ENCODE data around the gene TLR2. TPM values are rescaled to one million over a fixed set of nuclear protein-coding genes. Genes with fewer than 3 reads are reported as not detected.
A peak's percentile ranks its signal among the peaks of the same experiment; 100 is the strongest.

The TLR2 gene
- polyA plus RNA-seq, 1 donor (not counting 4 experiments of a cell fraction or from before 2014, with no cell fraction given) = 1.8 TPM

DNA sequence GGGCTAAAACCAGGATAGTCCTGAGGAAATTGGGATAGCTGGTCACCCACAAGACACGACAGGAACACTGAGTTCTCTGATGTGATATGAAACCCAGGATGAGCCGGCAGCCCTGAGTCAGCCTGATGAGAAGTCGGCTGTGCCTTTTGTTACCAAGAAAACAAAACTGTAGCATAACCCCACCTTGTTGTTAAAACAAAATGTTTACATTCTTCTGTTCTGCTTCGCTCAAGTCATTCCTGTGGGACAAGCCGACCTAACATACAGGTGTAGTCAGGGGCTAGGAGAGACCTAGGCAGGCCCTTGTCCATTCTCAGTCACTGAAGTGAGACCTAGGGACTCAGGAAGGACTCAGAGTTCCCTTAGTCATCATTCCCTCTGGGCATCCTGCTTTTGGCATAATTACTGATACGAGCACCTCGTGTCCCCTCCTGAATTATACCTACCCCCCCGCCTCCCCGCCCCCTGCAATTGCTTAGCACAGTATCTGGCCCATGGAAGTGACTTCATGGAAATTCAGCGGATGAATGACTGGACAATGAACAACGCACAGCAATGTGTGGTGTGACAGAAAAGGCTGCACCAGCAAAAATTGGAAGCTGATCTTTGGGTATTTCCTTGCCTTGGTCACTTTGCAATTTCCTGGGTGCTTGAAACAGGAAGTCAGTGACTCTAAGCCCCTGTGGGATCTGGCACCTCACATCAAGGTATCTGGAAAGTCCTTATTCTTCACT lies 31.9 kb upstream of the TLR2 start:
- dilution Hi-C loops (cut with MboI; ENCODE audit: extremely low pct_ligation_motif_present, low sequenced_read_pairs) = no loop called here
- peak overlapping the region; percentile 52 for H3K4me2 ChIP-seq (ENCODE audit: control insufficient read depth, extremely low read depth, insufficient read depth, low read depth, low read length)
- no peak for DNase-seq (ENCODE audit: low read depth, low spot score)

DNA sequence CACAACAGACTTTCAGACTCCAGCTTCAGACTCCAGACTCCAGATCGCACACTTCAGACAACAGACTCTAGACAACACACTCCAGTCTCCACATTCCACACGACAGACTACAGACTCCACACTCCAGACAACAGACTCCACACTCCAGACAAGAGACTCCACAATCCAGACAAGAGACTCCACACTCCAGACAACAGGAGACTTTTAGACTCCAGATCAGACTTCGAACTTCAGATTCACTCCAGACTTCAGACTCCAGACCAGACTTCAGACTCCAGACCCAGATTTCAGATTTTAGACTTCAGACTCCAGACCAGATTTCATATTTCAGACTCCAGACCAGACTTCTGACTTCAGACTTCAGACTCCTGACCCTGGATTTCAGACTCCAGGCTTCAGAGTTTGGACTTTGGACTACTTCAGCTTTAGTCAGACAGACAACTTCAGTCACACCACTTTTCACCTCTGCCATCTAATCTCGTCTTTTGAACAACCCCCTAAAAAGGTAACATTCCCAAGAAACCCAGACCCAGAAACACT lies 29.0 kb upstream of the TLR2 start:
- Histone ChIP-seq H3K9me3 (ENCODE audit: control insufficient read depth, low read depth, low read length) (no peaks in the 10 kb centered on the region), H3K27ac (ENCODE audit: control insufficient read depth, insufficient read depth, low read length) (no peak overlapping the region), H3K4me1 (ENCODE audit: control insufficient read depth, extremely low read depth, insufficient read depth, low read length) (peaks cover 10% of the 10 kb centered on the region), H4K20me1 (ENCODE audit: control insufficient read depth, extremely low read depth, insufficient read depth, low read length) (no peaks in the 10 kb centered on the region), H3K9ac (ENCODE audit: control insufficient read depth, extremely low read depth, insufficient read depth, low read length) (no peak overlapping the region), H3K36me3 (ENCODE audit: control insufficient read depth in 2 of 2, extremely low read depth in 1 of 2, insufficient read depth in 2 of 2, low read length in 2 of 2) (no peaks in the 10 kb centered on the region), H2AFZ (ENCODE audit: control insufficient read depth, low read length) (no peak overlapping the region), H3K27me3 (ENCODE audit: control insufficient read depth, extremely low read depth, insufficient read depth, low read length) (no peaks in the 10 kb centered on the region), H3K4me3 (ENCODE audit: control insufficient read depth in 2 of 3, extremely low read depth in 1 of 3, insufficient read depth in 2 of 3, low read depth in 1 of 3, low read length in 3 of 3) (no peak overlapping the region), H3K79me2 (ENCODE audit: control insufficient read depth, insufficient read depth, low read length) (no peaks in the 10 kb centered on the region), H3K9me1 (ENCODE audit: control insufficient read depth, extremely low read depth, insufficient read depth, low read length) (no peaks in the 10 kb centered on the region), H3K4me2 (ENCODE audit: control insufficient read depth, extremely low read depth, insufficient read depth, low read depth, low read length) (no peak overlapping the region)
- DNase-seq (ENCODE audit: low read depth, low spot score) (no peak), FAIRE-seq (peak; percentile 34)
- TF ChIP-seq CTCF (optimal IDR thresholded peaks at IDR 0.05 in 1 of 3, IDR thresholded peaks at IDR 0.05 in 1 of 3, conservative IDR thresholded peaks at IDR 0.05 in 1 of 3; ENCODE audit: extremely low read depth in 1 of 3, insufficient read depth in 2 of 3, low read length in 3 of 3) (no peak), EZH2 (IDR thresholded peaks at IDR 0.05; ENCODE audit: low read length) (no peak)
- dilution Hi-C loops (cut with MboI; ENCODE audit: extremely low pct_ligation_motif_present, low sequenced_read_pairs) = no loop called here

More for the DNA sequence above, 31.9 kb upstream of the TLR2 start:
- peak; percentile 26 for FAIRE-seq
- H3K4me3 ChIP-seq (ENCODE audit: control insufficient read depth in 2 of 3, extremely low read depth in 1 of 3, insufficient read depth in 2 of 3, low read depth in 1 of 3, low read length in 3 of 3) = no peak overlapping the region
- no peaks in the 10 kb centered on the region for H3K27me3 ChIP-seq (ENCODE audit: control insufficient read depth, extremely low read depth, insufficient read depth, low read length)
- no peaks in the 10 kb centered on the region for H3K9me3 ChIP-seq (ENCODE audit: control insufficient read depth, low read depth, low read length)
- no peaks in the 10 kb centered on the region for H3K36me3 ChIP-seq (ENCODE audit: control insufficient read depth in 2 of 2, extremely low read depth in 1 of 2, insufficient read depth in 2 of 2, low read length in 2 of 2)
- H3K9ac ChIP-seq (ENCODE audit: control insufficient read depth, extremely low read depth, insufficient read depth, low read length) = no peak overlapping the region
- H3K4me1 ChIP-seq (ENCODE audit: control insufficient read depth, extremely low read depth, insufficient read depth, low read length) = peaks cover 10% of the 10 kb centered on the region
- H4K20me1 ChIP-seq (ENCODE audit: control insufficient read depth, extremely low read depth, insufficient read depth, low read length) = no peaks in the 10 kb centered on the region
- H2AFZ ChIP-seq (ENCODE audit: control insufficient read depth, low read length) = peak overlapping the region; percentile 0
- peak overlapping the region; percentile 46 for H3K27ac ChIP-seq (ENCODE audit: control insufficient read depth, insufficient read depth, low read length)
- H3K79me2 ChIP-seq (ENCODE audit: control insufficient read depth, insufficient read depth, low read length) = no peaks in the 10 kb centered on the region
- H3K9me1 ChIP-seq (ENCODE audit: control insufficient read depth, extremely low read depth, insufficient read depth, low read length) = no peaks in the 10 kb centered on the region
- TF ChIP-seq CTCF (optimal IDR thresholded peaks at IDR 0.05 in 1 of 3, IDR thresholded peaks at IDR 0.05 in 1 of 3, conservative IDR thresholded peaks at IDR 0.05 in 1 of 3; ENCODE audit: extremely low read depth in 1 of 3, insufficient read depth in 2 of 3, low read length in 3 of 3) (no peak), EZH2 (IDR thresholded peaks at IDR 0.05; ENCODE audit: low read length) (no peak)
